Kidney capillary endothelial cell (primary cell): ENCODE results near the gene TMSB10.
"Not testable (repeated sequence)": the region's sequence is repeated elsewhere in the genome, so short reads cannot be mapped to it uniquely, and the experiment has no call there.

ENCODE experiments used
- DNase-seq: peaks from one replicate; pipeline ENCODE4 v3.0.0-alpha.2; 2018; ENCODE audit warnings: low spot score

TMSB10 gene

GRCh38 chr2:84940088-84940470 is 34.6 kb downstream of the TMSB10 start:
- DNase-seq = no peak

- DNase-seq = no peak
Observed at GRCh38 chr2:84940831-84941412, 35.5 kb downstream of the TMSB10 start.

- DNase-seq = no peak
Observed at GRCh38 chr2:84942166-84942565, 36.7 kb downstream of the TMSB10 start.

- peak; percentile 27 for DNase-seq
Observed at GRCh38 chr2:84942964-84943421, 37.5 kb downstream of the TMSB10 start.

GRCh38 chr2:84944295-84944909 is 38.9 kb downstream of the TMSB10 start:
- no peak for DNase-seq

- not testable (repeated sequence) for DNase-seq
Observed at GRCh38 chr2:84945838-84946203, 40.4 kb downstream of the TMSB10 start.

GRCh38 chr2:84946204-84947009 is 41.0 kb downstream of the TMSB10 start:
- DNase-seq = peak; percentile 93

GRCh38 chr2:84947010-84947593 is 41.6 kb downstream of the TMSB10 start:
- no peak for DNase-seq

GRCh38 chr2:84953535-84953934 is 48.1 kb downstream of the TMSB10 start:
- DNase-seq = no peak

- DNase-seq = no peak
Observed at GRCh38 chr2:84954329-84954728, 48.9 kb downstream of the TMSB10 start.
